Globus pallidus (tissue), 1 donor: ENCODE measurements around the gene MECR.

Experiments used
- DNase-seq: peaks from one replicate; pipeline ENCODE4 v3.0.0-alpha.2; 2015; ENCODE audit warnings: low spot score

MECR gene

DNA sequence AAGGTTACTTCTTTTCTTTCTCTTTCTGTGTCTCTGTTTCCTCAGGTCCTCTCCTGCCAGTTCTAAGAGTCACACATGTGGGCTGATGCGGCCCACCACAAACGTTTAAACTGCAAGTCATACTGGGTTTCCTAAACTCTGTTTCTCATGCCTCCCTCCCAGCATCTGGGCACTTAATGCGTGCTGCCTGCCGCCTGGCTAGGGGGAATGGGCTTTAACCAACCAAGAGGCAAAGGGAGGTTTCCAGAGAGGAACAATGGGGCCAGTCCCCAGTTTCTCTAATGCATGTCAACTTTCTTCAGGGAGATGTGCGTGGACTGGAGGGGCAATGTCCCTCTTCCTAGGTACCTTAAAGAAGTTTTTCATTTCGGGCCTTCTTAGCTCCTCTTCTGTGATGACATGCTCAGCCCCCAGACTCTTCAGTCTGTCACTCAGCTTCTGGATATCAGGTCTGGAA is 29.1 kb downstream of the MECR start:
- no peak for DNase-seq

DNA sequence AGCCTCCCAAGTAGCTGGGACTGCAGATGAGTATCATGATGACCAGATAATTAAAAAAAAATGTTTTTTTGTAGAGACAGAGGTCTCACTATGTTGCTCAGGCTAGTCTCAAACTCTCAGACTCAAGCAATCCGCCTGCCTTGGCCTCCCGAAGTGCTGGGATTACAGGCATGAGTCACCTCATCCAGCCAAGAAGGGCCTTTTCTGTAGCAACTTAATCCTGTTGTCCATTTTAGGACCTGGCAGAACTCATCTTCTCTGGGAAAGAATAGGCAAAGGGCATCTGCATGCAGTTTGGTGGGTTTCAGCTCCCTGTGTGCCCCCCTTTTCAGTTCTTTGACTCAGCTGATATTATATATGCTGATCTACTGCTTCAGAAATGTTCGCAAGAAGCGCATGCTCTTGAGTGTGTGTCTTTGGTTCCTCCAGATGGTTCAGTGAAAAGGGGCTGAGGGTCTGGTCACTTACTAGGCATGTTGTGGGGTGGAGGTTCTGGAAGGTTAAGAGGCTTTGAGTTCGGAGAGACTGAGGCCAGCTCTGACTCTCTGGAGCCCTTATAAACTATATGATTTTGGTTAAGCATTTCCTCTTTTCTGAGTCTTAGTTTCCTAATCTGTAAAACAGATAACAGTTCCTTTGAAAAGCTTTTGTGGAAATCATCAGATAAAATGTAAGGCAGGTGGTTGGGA is 29.7 kb downstream of the MECR start:
- no peak for DNase-seq

DNA sequence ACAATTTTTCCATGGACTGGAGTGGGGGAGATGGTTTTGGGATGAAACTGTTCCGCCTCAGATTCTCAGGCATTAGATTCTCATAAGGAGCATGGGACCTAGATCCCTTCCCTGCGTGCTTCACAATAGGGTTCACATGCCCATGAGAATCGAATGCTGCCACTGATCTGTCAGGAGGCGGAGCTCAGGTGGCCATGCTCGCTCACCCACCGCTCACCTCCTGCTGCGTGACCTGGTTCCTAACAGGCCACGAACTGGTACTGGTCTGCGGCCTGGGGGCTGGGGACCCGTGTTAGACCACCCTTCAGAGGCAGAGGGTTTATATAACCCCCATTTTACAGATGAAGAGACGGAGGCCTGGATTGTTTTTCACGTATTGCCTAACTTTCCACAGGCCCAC is 32.7 kb downstream of the MECR start:
- DNase-seq = no peak

DNA sequence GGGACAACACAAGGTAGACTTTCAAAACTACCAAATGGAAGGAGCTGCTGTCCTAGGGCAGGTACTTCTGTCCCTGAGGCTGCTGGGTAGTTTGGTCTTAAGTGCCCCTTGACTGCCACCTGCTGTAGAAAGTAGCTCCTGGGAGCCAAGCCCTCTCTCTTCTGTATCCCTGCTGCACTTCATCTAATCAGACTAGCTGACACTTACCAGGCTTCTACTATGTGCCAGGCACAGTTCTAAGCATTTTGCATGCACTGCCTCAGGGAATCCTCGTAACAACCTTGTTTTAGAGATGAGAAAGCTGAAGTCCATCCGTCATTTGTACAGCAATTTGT is 33.2 kb downstream of the MECR start:
- no peak for DNase-seq

DNA sequence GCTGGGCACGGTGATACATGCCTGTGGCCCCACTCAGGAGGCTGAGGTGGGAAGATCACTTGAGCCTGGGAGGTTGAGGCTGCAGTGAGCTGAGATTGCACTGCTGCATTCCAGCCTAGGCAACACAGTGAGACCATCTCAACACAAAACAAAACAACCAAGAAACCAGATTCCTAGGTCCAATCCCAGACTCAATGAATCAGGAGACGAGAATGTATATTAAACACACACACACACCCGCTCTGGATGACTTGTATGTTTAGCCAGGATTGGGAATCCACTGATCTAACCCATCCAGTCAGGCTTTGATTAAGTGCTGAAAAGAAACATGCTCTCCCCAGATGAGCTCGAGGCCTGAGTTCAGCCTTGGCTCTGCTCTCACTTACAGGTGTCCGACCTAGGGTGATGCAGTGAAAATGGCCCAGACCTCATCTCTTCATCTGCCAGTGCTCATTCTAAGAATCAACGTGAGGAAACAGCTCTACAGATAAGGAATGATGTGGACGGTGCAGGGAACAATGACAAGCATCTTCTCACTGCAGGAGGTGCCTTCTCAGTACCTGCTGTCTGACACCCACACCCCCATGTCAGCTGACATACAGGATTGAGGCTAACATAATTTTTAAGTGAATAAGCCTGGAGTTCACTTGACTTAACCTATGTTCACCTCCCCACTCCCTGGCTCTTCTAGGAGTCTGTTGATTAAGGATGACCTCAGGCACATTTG is 33.7 kb downstream of the MECR start:
- no peak for DNase-seq

DNA sequence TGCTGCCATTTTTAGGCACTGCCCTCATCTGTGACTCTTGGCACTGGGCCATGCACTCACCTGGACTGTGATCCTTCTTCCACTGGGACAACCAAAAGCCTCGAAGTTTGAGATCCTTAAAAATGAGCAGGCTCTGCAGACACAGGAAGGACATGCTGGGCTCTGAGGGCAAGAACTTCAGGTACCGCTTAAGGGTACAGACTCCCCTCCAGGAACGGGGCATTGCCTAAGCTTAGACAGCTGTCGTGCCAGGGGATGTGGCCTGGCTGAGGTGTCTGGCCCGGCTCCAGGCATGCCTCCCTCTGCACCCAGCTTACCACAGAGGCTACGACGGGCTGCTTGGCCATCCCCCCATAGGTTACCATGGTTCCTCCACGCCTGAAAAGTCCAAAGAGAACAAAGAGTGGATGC is 34.8 kb downstream of the MECR start:
- no peak for DNase-seq

DNA sequence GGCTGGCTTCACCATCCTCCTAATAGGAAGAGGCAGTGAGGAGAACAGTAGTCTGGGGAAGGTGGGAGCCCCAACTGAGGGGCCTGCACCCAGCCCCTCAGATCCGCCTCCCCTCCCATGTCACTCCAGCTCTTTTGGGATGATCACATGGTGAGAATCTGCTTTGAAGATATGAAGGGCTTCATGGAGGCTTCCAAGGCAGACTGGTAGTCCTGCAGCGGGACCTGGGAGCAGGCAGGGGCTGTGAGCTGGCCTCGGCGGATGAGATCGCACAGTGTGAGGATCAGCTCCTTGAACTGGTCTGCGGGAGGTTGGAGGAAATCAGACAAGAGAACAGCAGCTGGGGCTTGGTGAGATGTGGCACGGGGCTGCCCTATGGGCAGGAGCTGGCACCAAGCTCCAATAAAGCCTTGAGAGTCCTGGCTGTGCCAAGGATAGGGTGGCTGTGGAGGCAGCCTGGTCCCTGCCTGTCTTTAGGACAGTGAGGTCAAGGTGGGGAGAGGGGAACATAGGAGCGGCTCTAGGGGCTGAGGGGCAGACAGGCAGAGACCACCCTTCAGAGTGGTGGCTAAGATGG is 36.8 kb downstream of the MECR start:
- no peak for DNase-seq

DNA sequence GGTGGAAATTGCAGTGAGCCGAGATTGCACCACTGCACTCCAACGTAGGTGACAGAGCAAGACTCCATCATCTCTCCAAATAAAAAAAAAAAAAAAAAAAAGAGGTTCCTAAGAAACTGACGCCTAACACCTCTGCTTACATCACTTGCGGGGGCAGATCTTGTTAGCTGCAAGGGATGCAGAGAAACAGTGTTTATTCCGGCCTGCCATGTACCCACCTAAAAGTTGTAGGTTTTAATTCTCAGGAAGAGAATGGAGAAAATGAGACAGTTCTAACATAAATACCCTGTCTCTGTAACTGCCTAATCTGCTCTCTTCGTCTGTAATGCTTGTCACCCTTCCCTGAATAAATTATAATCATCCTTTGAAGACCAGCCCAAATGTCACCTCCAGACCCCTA is 40.0 kb downstream of the MECR start:
- DNase-seq = no peak

DNA sequence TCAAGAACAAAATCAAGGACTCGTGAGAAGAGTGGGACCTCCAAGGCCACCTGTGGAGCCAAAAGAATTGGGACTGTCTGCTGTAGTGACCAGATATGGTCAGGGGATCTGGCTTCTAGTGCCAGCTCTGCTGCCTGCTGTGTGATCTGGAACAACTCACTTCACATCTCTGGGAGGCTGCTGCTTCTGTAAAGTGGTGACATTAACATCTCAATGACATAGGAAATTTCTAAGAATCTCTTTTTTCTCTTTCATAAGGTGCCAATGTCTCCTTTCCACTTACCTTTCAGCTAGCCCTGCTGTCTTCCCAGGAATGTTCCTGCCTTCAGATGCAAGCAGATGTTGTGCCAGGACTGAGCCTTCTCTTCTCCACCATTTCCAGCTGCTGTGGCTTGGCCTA is 44.0 kb downstream of the MECR start:
- DNase-seq = no peak

DNA sequence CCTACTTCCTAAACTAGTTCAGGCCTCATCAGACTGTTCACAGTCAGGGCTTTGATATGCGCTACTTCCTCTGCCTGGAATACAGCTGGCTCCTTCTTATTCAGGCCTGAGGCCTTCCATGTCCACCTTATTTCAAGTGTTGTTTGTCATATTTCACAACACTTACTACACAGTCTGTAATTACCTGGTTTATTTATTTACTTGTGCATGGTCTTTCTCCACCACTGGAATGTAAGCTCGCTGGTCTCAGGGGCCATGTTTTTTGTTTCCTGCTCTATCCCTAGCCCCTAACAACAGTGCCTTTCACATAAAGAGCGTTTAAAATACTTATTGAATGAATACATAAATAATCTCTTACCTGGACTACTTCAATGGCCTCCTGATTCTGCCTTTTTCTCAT is 44.5 kb downstream of the MECR start:
- no peak for DNase-seq

DNA sequence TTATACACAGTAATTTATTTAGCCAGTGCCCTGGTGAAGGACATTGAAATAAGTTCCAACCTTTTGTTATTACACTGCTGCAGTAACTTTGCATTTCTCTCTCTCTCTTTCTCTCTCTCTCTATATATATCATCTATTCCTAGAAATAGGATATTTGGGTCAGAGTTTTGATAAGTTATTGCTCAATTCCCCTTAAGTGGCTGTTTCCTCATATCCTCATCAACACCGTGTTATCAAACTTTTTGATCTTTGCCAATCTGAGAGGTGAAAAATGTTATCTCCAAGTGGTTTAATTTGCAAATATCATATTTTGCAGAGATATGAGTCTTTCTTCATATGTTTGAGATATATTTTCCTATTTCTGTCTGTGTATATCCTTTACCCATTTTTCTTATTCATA is 47.4 kb downstream of the MECR start:
- no peak for DNase-seq

DNA sequence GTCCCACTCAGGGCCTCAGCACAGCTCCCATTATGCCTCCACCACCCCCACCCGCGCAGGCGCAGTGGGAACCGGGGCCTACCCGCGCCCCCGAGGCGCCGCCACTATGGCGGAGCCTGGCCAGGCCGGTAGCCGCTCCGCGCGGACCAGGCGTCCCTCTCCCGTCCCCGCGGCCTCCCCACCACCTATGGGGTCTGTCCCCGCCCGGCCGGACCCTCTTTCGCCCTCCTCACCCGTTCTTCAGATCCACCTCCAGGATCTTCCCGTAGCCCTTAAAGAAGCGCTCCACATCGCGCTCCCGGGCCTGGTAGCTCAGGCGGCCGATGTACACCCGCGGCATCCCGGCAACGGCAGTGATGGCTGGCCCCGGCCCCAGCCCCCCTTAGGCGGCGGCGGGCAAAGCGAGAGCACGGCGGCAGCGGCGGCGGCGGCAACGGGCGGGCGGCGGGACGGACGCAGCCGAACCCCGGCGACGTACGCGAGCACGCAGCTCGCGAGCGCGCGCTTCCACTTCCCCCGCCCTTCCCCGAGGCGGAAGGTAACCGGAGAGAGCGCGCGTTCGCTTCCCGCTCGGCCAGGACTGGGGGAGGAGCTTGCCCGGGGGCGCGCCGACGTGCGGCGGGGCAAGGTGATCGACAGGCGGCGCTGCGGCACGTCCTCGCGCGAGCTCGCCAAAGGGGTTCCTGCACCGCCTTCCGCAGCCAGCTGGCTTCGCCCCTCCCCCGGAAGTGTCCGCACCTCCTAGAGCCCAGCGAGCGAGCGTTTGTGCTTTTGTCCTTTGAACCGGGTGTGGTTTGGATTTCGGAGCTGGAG is 49.1 kb downstream of the MECR start, which contains the start of gene SRSF4:
TSS of gene SRSF4 (minus strand) at position 488 of the 813 bp plus-strand sequence. CDS start at position 340, 148 bp downstream.
- DNase-seq = peak; percentile 97

DNA sequence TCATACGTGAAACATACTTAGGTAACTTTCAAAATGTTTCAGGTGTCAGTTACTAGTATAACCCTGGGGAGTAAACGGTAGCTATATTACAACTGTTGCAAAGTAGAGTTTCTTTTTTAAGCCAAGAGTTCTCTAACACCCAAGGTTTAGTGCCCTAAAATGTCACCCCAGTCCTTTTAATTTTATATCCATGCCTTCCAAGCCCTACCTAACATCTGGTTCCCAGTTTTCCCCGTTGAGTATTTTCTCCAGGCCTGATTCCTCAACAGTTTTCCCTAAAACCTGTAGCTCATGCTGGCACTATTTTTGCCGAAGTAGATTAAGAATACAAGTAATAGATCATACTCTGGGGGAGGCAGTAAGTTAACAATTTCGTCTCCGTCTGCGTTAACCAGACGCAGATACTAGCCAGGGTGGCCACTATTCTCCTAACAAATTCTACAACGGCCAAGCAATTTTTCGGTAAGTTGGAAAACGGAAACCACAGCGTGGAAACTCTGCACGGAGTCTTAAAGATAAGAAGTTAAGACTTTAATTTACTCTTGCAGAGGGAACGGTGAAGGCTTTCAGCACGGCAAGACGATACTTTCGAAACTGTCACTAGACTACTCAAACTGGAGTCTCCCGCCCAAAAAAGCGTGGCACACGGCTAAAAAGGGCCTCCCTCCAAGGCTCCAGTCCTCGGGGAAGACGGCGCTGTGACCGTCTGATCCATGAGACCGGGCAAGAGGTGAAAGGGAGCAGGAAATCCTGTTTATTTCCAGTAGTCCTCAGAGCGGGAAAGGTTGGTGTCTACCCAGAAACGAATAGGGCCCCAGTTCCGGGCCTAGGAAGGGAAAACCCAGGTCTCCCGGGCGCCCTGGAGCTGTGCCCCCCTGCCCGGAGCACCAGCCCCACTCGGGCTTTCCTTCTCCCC is 50.0 kb downstream of the MECR start:
- DNase-seq = no peak

DNA sequence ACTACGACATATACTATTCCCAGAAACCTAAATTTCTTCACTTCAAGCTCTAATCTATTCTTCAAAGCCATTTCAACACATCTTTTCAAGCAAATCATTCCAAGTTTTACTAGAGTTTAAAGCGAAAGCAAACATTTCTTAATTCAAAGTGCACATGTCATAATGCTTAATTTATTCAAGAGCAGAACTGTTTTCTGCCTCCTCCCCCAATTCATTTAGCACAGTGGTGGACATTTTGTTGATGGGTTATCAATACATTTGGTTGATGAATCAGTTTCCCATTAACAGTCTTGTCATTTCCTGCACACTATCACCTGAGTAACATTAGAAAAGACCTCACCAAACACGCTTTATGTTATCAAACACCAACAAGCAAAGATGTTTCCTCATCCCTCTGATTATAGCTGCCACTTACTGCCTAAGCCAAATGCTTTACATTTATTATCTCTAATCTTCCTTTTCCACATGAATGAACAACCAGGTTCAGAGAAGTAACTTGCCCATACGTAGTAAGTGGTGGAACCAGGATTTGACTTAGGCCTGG is 51.0 kb downstream of the MECR start:
- DNase-seq = no peak

DNA sequence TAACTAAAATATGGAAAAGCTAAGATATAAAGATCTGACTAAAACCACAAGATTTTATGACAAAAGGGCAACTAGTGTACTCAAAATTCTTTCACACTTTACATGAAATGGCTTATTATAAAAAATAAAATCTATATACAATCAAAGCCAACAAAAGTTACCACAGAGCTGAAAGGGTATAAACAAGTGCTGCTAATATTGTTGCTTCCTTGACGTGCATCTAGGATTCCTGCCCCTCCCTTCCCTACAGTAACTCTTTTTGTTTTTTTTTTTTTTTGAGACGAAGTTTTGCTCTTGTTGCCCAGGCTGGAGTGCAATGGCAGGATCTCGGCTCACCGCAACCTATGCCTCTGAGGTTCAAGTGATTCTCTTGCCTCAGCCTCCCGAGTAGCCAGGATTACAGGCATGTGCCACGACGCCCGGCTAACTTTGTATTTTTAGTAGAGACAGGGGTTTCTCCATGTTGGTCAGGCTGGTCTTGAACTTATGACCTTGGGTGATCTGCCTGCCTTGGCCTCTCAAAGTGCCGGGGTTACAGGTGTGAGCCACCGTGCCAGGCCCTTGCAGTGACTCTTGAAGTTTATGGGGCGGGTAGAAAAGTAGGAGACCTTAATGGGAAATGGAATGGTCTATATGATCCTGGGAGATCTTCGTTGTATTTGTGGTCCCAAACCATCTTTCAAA is 53.6 kb downstream of the MECR start:
- no peak for DNase-seq

DNA sequence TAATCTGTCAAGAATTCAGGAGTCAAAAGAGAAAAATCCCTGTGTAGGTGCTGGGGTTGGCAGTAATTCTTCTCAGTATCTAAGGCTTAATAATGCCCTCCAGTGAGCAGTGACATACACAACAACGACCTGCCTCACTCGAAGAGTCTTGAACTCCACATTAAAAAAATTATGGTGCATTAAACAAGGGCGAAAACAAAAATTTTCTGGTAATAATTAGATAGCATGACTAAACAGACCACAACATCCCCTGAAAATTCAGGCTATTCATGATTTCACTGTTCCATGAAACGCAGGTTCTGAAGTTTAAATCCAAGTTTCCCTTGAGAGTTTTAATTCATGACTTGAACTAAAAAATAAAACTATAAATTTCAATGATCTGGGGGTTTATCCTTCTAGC is 54.2 kb downstream of the MECR start:
- no peak for DNase-seq

DNA sequence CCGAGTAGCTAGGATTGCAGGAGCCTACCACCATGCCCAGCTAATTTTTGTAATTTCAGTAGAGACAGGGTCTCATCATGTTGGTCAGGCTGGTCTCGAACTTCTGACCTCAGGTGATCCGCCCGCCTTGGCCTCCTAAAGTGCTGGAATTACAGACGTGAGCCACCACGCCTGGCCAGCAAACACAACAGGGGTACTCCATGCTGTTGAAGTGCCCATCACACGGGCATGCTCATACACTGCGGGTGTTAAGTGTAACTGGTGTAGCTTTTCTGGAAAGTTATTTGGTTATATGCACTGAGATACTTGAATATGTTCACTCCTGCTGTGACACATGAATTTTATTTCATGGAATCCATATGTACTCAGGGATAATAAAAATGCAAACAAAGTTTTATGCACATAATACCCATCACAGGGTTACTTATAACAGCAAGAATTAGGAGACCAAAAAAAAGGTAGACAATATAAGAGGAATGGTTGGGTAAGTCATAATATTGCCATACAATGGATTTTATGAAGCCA is 58.3 kb downstream of the MECR start:
- DNase-seq = no peak

DNA sequence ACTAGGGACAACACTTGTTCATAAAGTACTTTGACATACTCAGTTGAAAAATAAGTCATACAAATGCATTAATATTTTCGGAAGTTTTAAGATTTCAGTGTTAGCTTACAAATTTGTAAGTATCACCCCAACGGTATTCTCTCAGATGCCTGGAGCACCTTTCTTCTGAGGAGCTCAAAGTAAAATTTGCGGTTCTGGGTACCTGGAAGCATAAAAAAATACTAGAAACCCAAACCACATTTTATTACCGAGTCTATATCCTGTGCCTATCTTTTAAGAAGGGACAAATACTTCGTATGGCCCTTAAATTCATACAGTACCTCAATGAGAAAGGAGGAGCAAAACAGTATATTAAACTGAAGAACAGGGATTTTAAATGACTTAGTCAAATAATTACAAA is 59.2 kb downstream of the MECR start:
- DNase-seq = no peak

DNA sequence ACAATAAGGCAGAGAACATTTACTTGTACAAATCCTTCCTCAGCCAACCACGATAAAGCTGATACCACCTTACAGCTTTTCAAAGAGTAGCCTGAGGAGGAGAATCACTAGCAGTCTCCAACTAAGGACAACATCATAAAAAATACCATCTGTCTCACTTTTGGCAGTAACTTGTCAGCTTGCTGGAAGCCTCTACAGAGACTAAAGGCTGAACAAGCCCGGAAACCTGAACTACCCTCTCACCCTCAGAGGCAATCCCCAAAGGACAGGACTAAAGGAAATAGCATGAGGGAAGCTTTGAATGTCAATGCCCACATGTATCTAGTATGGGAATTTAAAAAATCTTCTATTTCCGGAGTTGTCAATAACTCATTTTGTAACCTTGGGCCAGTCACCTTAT is 59.6 kb downstream of the MECR start:
- no peak for DNase-seq

DNA sequence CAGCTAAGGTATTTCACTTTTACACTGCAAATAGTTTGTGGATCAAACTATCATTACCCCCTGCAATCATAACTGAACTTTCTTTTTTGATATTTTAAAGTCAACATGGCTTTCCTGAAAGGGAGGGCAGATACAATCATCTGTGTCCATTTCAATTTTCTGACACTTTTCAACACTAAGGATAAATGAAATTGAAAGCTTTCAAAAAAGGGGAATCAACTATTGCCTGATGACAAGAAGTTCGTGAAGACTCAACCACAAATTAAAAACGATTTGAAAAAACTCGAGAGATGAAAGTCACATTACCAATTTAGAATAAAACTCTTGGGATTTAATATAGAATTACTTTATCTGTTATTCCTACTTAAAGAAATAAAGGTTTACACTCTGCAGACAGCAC is 60.8 kb downstream of the MECR start:
- DNase-seq = no peak
